HEK293 (cell line): ENCODE results near the gene DCUN1D4.

ENCODE experiments used
- CTCF ChIP-seq: fragments of 450-650 bp; formaldehyde crosslinking; IDR thresholded peaks from 2 replicates; pipeline ENCODE4 v1.5.1; 2016; ENCODE audit warnings: missing biosample characterization, missing genetic modification characterization
- ZBTB6 ChIP-seq: fragments of 450-650 bp; formaldehyde crosslinking; IDR thresholded peaks from 2 replicates; pipeline ENCODE4 v1.5.1; 2017; ENCODE audit warnings: missing biosample characterization, missing genetic modification characterization
- ZNF530 ChIP-seq: fragments of 450-650 bp; formaldehyde crosslinking; IDR thresholded peaks from 2 replicates; pipeline ENCODE4 v1.5.1; 2016; ENCODE audit warnings: low read depth, missing biosample characterization, missing genetic modification characterization
- ZNF585B ChIP-seq: fragments of 450-650 bp; formaldehyde crosslinking; IDR thresholded peaks from 2 replicates; pipeline ENCODE4 v1.5.1; 2016; ENCODE audit warnings: missing biosample characterization, missing genetic modification characterization
- ZNF600 ChIP-seq: fragments of 450-650 bp; formaldehyde crosslinking; IDR thresholded peaks from 2 replicates; pipeline ENCODE4 v1.5.1; 2016; ENCODE audit warnings: missing biosample characterization, missing genetic modification characterization
- ZNF623 ChIP-seq: fragments of 450-650 bp; formaldehyde crosslinking; IDR thresholded peaks from 2 replicates; pipeline ENCODE4 v1.5.1; 2016; ENCODE audit warnings: missing biosample characterization, missing genetic modification characterization
- ZNF624 ChIP-seq: fragments of 450-650 bp; formaldehyde crosslinking; IDR thresholded peaks from 2 replicates; pipeline ENCODE4 v1.5.1; 2017; ENCODE audit warnings: missing biosample characterization, missing genetic modification characterization
- ZNF658 ChIP-seq: fragments of 450-650 bp; formaldehyde crosslinking; IDR thresholded peaks from 2 replicates; pipeline ENCODE4; 2016; ENCODE audit warnings: missing biosample characterization, missing genetic modification characterization

- no peak for TF ChIP-seq CTCF (tag by site-specific recombination)
- TF ChIP-seq ZNF585B (tag by site-specific recombination): no peak
- no peak for TF ChIP-seq ZBTB6 (tag by site-specific recombination)
- TF ChIP-seq ZNF624 (tag by site-specific recombination): no peak
- TF ChIP-seq ZNF600: no peak
- TF ChIP-seq ZNF658 (tag by site-specific recombination): no peak
- TF ChIP-seq ZNF530 (tag by site-specific recombination): no peak
- TF ChIP-seq ZNF623 (tag by site-specific recombination): no peak
Measured at GRCh38 chr4:51963841-51964517, 121.0 kb downstream of the DCUN1D4 start.
